ENCODE measurements around the gene ARID5B.

Gene ARID5B

GRCh38 chr10:62050346-62050892 lies 148.9 kb downstream of the ARID5B start:
- DNase-seq (ENCODE audit: low read depth in 2 of 2): no peak

- DNase-seq (ENCODE audit: low read depth in 2 of 2): peak; percentile 51 to 65
Measured at GRCh38 chr10:62050893-62051433, 149.5 kb downstream of the ARID5B start.

DNA sequence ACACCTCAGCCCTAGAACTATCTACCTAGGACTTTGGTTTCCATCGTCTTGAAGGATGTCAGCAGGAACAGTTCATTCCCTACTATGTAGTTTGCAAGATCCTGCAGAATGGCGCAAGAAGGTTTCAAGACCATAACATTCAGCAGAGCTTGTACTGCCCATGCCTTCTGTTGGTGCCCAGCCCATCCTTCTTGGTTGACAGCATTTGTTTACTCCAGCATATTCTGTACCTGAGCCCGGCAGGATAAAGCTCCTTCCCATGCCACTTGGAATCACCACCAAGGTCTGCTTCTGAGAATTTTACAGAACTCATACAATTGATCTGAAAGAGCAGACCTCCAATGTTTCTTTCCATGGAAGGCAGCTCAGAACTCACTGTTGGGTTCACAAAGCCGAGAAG lies 150.8 kb downstream of the ARID5B start:
- no peak for DNase-seq (ENCODE audit: low read depth in 2 of 2)

DNA sequence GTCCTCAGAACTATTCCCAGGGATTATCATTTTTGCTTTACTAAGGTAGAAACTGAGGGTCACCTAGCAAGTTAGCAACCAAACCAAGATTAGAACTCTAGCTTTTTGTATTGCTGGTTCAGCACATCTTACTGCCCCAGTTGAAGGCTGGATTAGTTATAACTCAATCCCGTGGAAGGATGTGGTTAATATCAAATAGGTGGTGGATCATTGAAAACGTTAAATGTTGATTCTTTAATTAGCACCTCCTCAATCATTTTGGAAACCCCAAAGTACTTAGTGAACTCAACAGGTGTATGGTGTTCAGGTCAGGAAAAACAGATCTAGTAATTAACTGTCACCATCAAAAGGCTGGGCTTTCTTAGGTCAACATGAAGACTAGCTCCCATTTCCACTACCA lies 152.4 kb downstream of the ARID5B start:
- no peak for DNase-seq (ENCODE audit: low read depth in 2 of 2)

DNA sequence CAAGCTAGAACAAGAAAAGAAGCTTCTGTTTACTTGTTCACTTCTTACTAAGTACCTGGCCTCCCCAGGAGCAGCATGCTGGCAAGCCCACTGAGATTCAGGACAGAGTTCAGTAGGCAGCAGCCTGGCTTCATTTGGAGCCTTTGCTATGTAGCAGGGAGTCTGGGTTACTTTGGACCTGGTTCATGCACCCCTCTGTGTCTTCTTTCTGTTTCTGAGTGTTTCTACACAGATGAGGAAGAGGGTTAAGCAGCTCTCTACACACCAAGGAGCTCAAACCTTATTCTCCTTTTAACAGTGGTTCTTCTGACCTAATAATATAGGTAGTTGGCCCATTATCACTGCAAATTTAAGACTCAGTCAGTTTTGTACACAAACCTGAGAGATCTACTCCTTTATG lies 152.9 kb downstream of the ARID5B start:
- no peak for DNase-seq (ENCODE audit: low read depth in 2 of 2)

GRCh38 chr10:62054830-62055229 lies 153.3 kb downstream of the ARID5B start:
- no peak for DNase-seq (ENCODE audit: low read depth in 2 of 2)

DNA sequence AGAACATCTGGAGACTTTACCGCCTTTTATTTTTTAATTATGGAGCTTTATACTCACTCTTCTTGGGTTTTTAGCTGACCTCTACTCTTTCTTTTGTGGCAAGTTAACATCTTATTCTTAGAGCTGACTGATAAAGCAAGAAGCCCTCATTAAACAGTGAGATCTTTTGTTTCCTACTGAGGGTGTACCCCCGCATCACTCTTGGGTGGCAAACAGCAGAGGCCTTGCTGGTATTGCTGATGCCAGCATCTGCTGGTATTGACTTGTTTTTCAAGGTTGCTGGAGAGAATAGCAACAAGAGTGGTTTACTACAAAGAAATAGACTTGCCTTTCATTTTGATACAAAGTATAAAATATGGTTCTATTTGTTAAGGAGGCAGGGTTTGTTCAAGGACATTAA lies 154.7 kb downstream of the ARID5B start:
- no peak for DNase-seq (ENCODE audit: low read depth in 2 of 2)

GRCh38 chr10:62056698-62057097 lies 155.2 kb downstream of the ARID5B start:
- no peak for DNase-seq (ENCODE audit: low read depth in 2 of 2)

- DNase-seq (ENCODE audit: low read depth in 2 of 2): no peak
Measured at GRCh38 chr10:62057359-62057758, 155.9 kb downstream of the ARID5B start.

DNA sequence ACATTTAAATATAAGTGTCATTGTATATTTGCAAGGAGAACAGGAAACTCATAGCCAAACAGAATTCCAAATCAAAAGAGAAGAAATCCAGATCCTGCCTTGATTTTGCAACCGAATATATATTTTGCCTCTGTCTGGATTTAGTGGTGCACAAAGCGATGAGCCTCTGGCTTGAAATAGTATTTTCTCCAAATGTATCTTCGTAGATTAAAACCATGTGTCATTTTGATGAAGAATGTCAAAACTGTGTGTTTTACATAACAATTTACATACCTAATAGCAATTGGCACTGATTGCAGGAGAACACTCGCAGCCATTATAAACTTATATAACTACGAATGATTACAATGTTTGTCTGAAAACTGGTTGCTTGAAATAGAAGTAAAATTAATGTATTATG lies 156.4 kb downstream of the ARID5B start:
- no peak for DNase-seq (ENCODE audit: low read depth in 2 of 2)

- no peak for DNase-seq (ENCODE audit: low read depth in 2 of 2)
Measured at GRCh38 chr10:62058476-62058875, 157.0 kb downstream of the ARID5B start.

DNA sequence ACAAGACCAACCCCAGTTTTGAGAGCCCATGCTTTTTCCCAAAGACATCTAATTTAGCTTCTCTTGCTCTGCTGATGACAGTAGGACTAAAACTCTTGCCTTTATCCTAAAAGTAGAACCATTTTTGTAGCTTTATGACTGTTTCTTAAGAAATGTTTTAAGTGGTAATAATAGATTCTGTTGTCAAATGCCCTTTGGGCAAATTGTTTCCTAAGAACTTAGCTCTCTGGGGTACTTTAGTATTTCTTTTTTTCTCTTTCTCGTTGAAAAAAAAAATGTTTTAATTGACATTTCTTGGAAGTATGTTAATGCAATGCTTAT lies 157.4 kb downstream of the ARID5B start:
- DNase-seq (ENCODE audit: low read depth in 2 of 2): no peak

- DNase-seq (ENCODE audit: low read depth in 2 of 2): no peak
Measured at GRCh38 chr10:62059217-62059920, 157.9 kb downstream of the ARID5B start.

- DNase-seq (ENCODE audit: low read depth in 2 of 2): no peak
Measured at GRCh38 chr10:62062028-62062427, 160.5 kb downstream of the ARID5B start.

- DNase-seq (ENCODE audit: low read depth in 2 of 2): no peak
Measured at GRCh38 chr10:62062752-62063512, 161.4 kb downstream of the ARID5B start.

DNA sequence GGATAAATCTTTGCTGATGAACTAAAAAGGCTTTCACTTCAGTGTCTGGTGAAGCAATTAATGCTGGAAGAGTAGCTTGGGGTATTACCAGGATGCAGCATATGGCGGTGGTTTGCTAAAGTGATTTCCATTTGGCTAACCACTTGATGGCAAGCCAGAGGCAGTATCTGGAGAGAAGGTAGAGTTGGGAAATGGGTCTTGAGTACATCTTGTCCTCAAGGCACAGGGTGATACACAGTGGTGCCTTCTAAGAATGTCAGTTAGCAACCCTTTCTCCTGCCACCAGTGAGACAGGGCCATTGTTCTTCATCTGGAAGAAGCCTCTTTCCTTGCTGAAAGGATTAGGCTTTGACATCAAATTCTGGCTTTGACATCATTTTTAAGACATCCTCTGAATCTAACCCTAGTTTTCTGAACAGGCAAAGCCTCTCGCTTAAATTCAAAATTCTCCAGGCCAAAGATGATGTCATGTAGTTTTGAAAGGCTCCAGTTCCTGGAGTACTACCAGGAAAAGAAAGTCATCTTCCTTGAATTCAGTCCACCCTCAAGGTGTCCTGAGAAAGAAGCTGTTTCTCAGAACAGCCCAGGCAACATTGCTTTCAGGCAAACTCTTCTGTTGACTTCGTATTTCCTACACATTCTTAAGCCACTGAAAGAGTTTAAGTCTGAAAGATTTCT lies 162.4 kb downstream of the ARID5B start:
- no peak for DNase-seq (ENCODE audit: low read depth in 2 of 2)

DNA sequence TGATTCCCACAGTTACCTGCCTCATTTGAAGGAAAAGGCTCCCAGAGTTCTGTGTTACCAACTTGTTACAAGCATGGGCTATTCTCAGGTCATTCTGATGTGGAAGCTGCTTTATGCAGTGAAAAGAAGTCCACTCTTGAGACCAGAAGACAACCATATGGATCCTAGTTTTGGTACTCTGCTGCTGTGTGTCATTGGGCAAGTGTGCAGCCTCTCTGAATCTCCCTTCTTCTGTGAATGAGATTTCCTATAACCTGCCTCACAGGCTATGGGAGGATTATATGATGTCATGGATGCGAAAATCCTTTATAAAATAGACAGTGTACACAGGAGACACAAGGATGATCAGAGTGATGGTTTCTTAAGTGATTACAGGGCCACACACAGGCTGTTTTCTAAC lies 166.1 kb downstream of the ARID5B start:
- DNase-seq (ENCODE audit: low read depth in 2 of 2): no peak

- no peak for DNase-seq (ENCODE audit: low read depth in 2 of 2)
Measured at GRCh38 chr10:62068464-62068863, 167.0 kb downstream of the ARID5B start.

- DNase-seq (ENCODE audit: low read depth in 2 of 2): no peak
Measured at GRCh38 chr10:62069452-62070178, 168.1 kb downstream of the ARID5B start.

- no peak for DNase-seq (ENCODE audit: low read depth in 2 of 2)
Measured at GRCh38 chr10:62071846-62072281, 170.4 kb downstream of the ARID5B start.

- DNase-seq (ENCODE audit: low read depth in 2 of 2): no peak
Measured at GRCh38 chr10:62072901-62073300, 171.4 kb downstream of the ARID5B start.

GRCh38 chr10:62073429-62073828 lies 171.9 kb downstream of the ARID5B start:
- no peak for DNase-seq (ENCODE audit: low read depth in 2 of 2)

Measured in activated CD4-positive, alpha-beta T cell treated with anti-CD3 and anti-CD28 coated beads for 24 hours (primary cell).